ENCODE data around the gene PDGFA.
A peak's percentile ranks its signal among the peaks of the same experiment; 100 is the strongest.

Gene PDGFA

GRCh38 chr7:534075-534474, 14.4 kb upstream of the PDGFA start:
- no peak for DNase-seq

- no peak for DNase-seq
Measured at GRCh38 chr7:533266-533665, 13.6 kb upstream of the PDGFA start.

GRCh38 chr7:532379-533143, 12.9 kb upstream of the PDGFA start:
- no peak for DNase-seq

- no peak for DNase-seq
Measured at GRCh38 chr7:531777-532176, 12.1 kb upstream of the PDGFA start.

- DNase-seq: no peak
Measured at GRCh38 chr7:528451-528850, 8.8 kb upstream of the PDGFA start.

- no peak for DNase-seq
Measured at GRCh38 chr7:527723-528122, 8.1 kb upstream of the PDGFA start.

GRCh38 chr7:526460-527034, 6.9 kb upstream of the PDGFA start:
- DNase-seq: no peak

GRCh38 chr7:525740-526139, 6.1 kb upstream of the PDGFA start:
- DNase-seq: no peak

GRCh38 chr7:524800-525199, 5.2 kb upstream of the PDGFA start:
- no peak for DNase-seq

- DNase-seq: no peak
Measured at GRCh38 chr7:523347-524336, 4.0 kb upstream of the PDGFA start.

- no peak for DNase-seq
Measured at GRCh38 chr7:522951-523314, 3.3 kb upstream of the PDGFA start.

- no peak for DNase-seq
Measured at GRCh38 chr7:522071-522950, 2.7 kb upstream of the PDGFA start.

- DNase-seq: peak; percentile 45
Measured at GRCh38 chr7:521221-522070, 1.8 kb upstream of the PDGFA start.

GRCh38 chr7:520503-521161, 986 bp upstream of the PDGFA start:
- no peak for DNase-seq

- peak; percentile 45 for DNase-seq
Measured at GRCh38 chr7:518630-519483, 789 bp downstream of the PDGFA start.

- DNase-seq: peak; percentile 36
Measured at GRCh38 chr7:517774-518629, 1.6 kb downstream of the PDGFA start.

GRCh38 chr7:516606-517456, 2.8 kb downstream of the PDGFA start:
- peak; percentile 19 for DNase-seq

GRCh38 chr7:516216-516605, 3.4 kb downstream of the PDGFA start:
- no peak for DNase-seq

All from T1000 (cell line).